ENCODE measurements around the gene NVL. TPM values are rescaled to one million over a fixed set of nuclear protein-coding genes. Genes with fewer than 3 reads are reported as not detected.

Gene NVL
- total RNA-seq = 10 to 100 TPM; 44.1 to 52.7 TPM

DNA sequence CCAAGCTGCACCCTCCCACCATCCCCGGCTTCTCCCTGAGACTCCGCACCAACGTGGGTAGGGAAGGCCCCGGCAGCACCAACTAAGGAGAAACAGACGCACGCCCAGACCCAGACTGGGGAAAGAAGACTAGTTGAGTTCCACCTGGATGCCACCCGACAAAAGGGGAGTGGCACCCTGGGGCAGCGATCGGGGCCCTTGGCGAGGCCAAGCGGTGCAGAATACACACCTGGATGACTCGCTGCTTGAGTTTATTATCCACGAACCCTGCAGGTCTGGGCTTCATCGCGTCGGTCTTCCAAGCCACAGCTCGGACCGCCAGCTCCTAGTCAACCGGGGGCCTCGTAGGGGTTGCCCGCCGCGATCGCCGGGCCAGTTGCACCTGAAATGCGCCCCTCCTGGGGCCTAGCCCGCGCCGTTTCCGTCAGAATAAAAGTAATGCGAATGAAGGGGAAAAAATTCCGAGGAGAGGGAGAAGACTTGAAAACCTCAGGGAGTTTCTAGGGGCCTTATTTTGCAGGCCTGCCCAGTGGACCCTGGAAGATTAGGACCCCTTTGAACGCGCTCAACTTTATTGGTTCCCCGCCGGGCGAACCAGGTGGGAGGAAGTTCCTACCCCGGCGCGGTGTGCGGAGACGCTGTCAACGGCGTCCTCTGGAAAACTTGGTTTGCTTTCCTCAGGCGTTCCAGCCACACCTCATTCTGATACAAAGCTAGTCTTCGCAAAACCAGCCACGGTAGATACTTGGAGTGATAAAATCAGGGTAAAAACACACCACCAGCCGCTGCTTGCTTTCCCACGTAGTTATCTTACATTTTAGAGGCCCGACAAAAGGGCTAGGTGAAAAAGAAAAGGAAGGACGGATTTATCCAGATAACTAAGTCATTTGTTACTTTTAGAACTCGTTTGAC is at the start of gene NVL:
Gene NVL, minus strand, starts transcription at position 331 of the 912 bp plus-strand sequence. Its CDS starts 45 bp downstream, at position 286.
- POLR2A ChIA-PET = interaction anchor here (0.5 to 1.7 kb wide), 12 partner anchors 11 to 336 kb away, joined by 3 to 8 read pairs (median 3); partner anchors contain the start of genes DEGS1 and FBXO28
- Mint-ChIP-seq H3K27me3 (no peaks in the 10 kb centered on the region), H3K4me3 (peak within 1 kb of the TSS; percentile 97), H3K27ac (peak within 1 kb of the TSS; percentile 95), H3K9me3 (no peaks in the 10 kb centered on the region), H3K36me3 (peaks cover 4% of the 10 kb centered on the region), H3K4me1 (peaks cover 41% of the 10 kb centered on the region)
- ATAC-seq (ENCODE audit: low read depth) (peak; percentile 78), DNase-seq (peak; percentile 85)

DNA sequence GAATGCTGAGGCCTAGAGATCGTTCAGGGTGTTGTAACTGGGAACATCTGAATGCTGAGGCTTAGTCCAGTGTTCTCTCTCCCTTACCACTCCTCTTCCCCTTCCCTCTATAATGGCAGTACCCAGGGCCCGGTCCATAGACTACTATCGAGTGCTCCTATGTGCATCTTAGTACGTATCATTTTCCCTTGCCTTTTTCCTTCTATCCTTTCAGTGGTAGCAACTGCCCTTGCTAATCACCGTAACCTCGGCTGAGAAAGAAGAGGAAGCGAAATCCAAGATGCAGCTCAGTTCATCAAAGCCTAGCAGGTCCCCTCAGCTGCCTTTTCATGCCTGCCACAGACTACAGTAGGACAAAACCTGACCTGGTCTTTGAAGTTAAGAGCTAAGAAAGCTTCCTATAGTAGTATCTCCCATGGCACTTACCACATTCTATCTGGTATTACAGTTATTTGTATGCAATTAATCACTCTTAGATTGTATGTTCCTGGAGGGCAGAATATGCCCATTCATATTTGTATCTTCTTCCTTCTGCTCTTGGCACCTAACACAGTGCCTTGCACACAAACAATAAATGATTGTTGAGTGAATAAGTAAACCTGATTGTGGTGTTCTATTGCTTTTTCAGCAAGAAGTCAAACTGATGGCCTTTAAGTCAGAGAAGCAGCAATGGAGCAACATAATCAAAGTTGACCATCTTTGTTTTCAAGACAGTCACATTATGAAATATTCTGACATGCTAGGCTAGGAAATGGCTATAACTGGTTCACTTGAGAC is 49.1 kb upstream of the NVL start:
- peaks cover 52% of the 10 kb centered on the region for H3K36me3 Mint-ChIP-seq
- H3K9me3 Mint-ChIP-seq = no peaks in the 10 kb centered on the region
- peak overlapping the region; percentile 74 for H3K27ac Mint-ChIP-seq
- ATAC-seq (ENCODE audit: low read depth) (no peak), DNase-seq (no peak)
- peak overlapping the region; percentile 57 for H3K4me3 Mint-ChIP-seq
- no peaks in the 10 kb centered on the region for H3K27me3 Mint-ChIP-seq
- peaks cover 81% of the 10 kb centered on the region for H3K4me1 Mint-ChIP-seq
- POLR2A ChIA-PET = interaction anchor here (1.5 to 2.7 kb wide), 2 partner anchors 12 to 21 kb away, joined by 6 to 11 read pairs; partner anchors contain the start of gene CNIH4

DNA sequence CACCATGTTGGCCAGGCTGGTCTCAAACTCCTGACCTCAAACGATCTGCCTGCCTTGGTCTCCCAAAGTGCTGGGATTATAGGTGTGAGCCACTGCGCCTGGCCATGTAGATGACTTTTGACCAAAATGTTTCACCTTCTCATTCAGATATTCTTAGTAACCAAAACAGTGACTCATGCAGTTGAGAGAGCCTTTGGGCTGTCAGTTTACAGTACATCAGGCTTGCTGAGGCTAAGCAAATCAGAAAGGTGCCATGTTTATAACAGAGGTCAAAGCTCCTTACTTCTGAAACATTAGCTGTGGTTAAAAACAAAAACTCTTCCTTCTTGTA is 47.7 kb upstream of the NVL start:
- POLR2A ChIA-PET = interaction anchor here (0.8 to 3.7 kb wide), 6 partner anchors 14 to 195 kb away, joined by 3 to 28 read pairs (median 4); partner anchors contain the start of genes CNIH4 and DEGS1
- peaks cover 61% of the 10 kb centered on the region for H3K36me3 Mint-ChIP-seq
- peaks cover 82% of the 10 kb centered on the region for H3K4me1 Mint-ChIP-seq
- H3K27ac Mint-ChIP-seq = peak overlapping the region; percentile 90
- ATAC-seq (ENCODE audit: low read depth) (peak; percentile 53), DNase-seq (no peak)
- no peaks in the 10 kb centered on the region for H3K27me3 Mint-ChIP-seq
- H3K9me3 Mint-ChIP-seq = no peaks in the 10 kb centered on the region
- H3K4me3 Mint-ChIP-seq = peak overlapping the region; percentile 43

DNA sequence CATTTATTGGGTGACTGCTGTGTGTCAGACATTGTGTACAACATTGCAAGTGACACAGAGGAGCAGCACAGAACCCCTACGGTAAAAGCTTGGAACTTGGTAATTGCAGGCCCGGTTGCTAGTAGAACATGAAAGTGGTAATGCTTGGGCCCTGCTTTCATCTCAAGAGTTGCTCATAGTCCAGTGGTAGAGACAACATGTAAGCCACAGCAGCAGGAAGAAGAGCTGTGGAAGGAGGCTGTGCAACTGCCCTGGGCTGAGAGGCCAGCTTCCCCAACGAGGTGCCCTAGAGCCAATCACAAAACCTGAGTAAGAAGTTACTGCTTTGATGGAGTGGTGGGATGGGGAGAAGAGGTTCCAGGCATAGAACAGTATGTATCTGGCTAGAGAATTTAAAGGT is 45.1 kb upstream of the NVL start:
- peak overlapping the region; percentile 61 for H3K27ac Mint-ChIP-seq

DNA sequence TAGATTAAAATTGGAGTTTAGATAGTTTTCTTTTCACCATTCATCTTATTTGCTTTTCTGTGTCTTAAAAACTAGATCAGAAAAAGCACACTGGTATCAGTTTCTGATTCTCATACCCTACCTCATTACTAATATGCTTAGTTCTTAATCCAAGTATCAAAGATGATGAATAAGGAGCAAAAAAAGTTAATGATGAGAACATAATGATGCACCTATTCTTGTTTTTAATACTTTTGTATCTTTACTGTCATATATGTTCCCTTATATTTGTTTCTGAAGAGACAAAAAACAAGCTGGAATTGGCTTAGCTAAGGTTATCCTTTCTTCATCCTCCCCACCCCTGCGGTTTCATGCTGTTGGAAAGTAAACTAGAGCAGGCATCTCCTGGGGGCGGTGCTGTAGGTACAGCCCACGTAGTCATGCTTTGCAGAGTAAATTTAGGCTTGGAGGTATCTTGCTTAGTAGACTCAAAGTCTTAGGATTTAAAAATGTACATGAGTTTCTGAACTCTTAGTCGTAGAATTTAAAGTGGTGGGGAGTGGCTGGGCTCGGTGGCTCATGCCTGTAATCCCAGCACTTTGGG is 43.1 kb upstream of the NVL start:
- H3K27ac Mint-ChIP-seq = no peak overlapping the region

More for the DNA sequence above, 45.1 kb upstream of the NVL start:
- DNase-seq (no peak), ATAC-seq (ENCODE audit: low read depth) (peak; percentile 44)
- H3K4me3 Mint-ChIP-seq = peak overlapping the region; percentile 21
- POLR2A ChIA-PET = interaction anchor here (0.8 to 3.7 kb wide), 2 partner anchors 18 to 20 kb away, joined by 3 to 28 read pairs; partner anchors contain the start of gene CNIH4
- no peaks in the 10 kb centered on the region for H3K9me3 Mint-ChIP-seq
- H3K27me3 Mint-ChIP-seq = no peaks in the 10 kb centered on the region
- H3K36me3 Mint-ChIP-seq = peaks cover 70% of the 10 kb centered on the region
- peaks cover 66% of the 10 kb centered on the region for H3K4me1 Mint-ChIP-seq

DNA sequence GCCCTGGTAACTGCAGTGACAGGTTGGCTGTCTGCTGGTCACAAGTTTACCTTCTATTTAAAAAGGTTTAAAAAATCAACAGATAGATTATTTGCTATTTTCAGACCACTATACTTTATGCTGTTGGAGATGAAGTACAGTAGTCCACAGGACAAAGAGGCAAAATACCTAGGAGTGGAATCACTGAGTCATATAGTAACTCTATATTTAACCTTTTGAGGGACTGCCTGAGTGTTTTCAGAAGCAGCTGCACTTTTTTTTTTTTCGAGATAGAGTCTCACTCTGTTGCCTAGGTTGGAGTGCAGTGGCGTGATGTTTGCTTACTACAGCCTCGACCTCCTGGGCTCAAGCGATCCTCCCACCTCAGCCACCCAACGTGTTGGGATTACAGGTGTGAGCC is 38.4 kb upstream of the NVL start:
- Mint-ChIP-seq H3K27ac (no peak overlapping the region), H3K4me3 (no peak overlapping the region), H3K27me3 (no peaks in the 10 kb centered on the region), H3K9me3 (no peaks in the 10 kb centered on the region), H3K36me3 (peaks cover 65% of the 10 kb centered on the region), H3K4me1 (peaks cover 22% of the 10 kb centered on the region)
- DNase-seq = no peak
- POLR2A ChIA-PET = interaction anchor here (0.6 kb wide), 1 partner anchor 25 kb away, joined by 3 read pairs; no protein-coding TSS in a partner anchor
- no peak for ATAC-seq (ENCODE audit: low read depth)

More for the DNA sequence above, 43.1 kb upstream of the NVL start:
- Mint-ChIP-seq H3K36me3 (peaks cover 74% of the 10 kb centered on the region), H3K4me1 (peaks cover 50% of the 10 kb centered on the region), H3K27me3 (no peaks in the 10 kb centered on the region), H3K4me3 (no peak overlapping the region), H3K9me3 (no peaks in the 10 kb centered on the region)
- POLR2A ChIA-PET = interaction anchor here (1.5 kb wide), 1 partner anchor 14 kb away, joined by 6 read pairs; no protein-coding TSS in a partner anchor
- DNase-seq (no peak), ATAC-seq (ENCODE audit: low read depth) (no peak)

DNA sequence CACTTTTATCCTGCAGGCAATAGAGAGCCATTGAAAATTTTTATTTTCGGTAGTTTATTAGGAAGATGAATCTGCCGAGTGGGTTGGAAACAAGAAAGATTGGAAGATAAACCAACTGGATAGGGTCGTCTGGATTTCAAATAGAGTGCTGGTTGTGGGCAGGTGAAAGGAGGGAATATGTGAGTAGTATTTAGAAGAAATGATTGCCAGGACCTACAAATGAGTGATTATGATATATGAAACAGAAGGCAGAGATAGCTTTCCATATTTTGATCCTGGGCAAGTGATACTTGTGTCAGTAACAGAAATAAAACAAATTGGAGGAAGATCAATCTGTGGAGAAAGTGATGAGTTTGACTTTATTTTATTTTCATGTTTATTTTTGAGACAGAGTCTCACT is 29.2 kb upstream of the NVL start:
- peaks cover 31% of the 10 kb centered on the region for H3K36me3 Mint-ChIP-seq
- H3K4me1 Mint-ChIP-seq = peaks cover 35% of the 10 kb centered on the region
- no peaks in the 10 kb centered on the region for H3K9me3 Mint-ChIP-seq
- peak overlapping the region; percentile 15 for H3K4me3 Mint-ChIP-seq
- POLR2A ChIA-PET = interaction anchor here (2.6 kb wide), 1 partner anchor 75 kb away, joined by 17 read pairs; the partner anchor contains the start of gene WDR26
- DNase-seq = no peak
- ATAC-seq (ENCODE audit: low read depth) = no peak
- H3K27me3 Mint-ChIP-seq = no peaks in the 10 kb centered on the region
- no peak overlapping the region for H3K27ac Mint-ChIP-seq

DNA sequence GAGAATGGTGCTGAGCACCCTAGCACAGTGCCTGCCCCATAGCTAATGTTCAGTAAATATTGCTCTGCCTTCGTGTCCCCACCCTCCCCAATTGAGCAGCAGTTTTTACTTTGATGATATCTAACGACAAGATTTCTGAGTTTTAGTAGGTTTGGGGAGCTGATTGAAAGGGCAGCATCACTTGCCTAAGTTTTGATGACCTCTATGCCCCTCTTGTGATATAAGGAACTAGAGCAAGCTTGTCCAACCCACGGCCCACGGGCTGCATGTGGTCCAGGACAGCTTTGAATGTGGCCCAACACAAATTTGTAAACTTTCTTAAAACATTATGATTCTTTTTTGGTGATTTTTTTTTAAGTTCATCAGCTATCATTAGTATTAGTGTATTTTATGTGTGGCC is 28.3 kb upstream of the NVL start:
- H3K4me3 Mint-ChIP-seq = peak overlapping the region; percentile 88
- no peak for ATAC-seq (ENCODE audit: low read depth)
- peaks cover 24% of the 10 kb centered on the region for H3K36me3 Mint-ChIP-seq
- no peak for DNase-seq
- POLR2A ChIA-PET = interaction anchor here (0.6 to 3.1 kb wide), 6 partner anchors 18 to 1721 kb away, joined by 3 to 28 read pairs (median 7); partner anchors contain the start of gene WDR26
- H3K9me3 Mint-ChIP-seq = no peaks in the 10 kb centered on the region
- no peaks in the 10 kb centered on the region for H3K27me3 Mint-ChIP-seq
- peaks cover 38% of the 10 kb centered on the region for H3K4me1 Mint-ChIP-seq
- H3K27ac Mint-ChIP-seq = no peak overlapping the region

DNA sequence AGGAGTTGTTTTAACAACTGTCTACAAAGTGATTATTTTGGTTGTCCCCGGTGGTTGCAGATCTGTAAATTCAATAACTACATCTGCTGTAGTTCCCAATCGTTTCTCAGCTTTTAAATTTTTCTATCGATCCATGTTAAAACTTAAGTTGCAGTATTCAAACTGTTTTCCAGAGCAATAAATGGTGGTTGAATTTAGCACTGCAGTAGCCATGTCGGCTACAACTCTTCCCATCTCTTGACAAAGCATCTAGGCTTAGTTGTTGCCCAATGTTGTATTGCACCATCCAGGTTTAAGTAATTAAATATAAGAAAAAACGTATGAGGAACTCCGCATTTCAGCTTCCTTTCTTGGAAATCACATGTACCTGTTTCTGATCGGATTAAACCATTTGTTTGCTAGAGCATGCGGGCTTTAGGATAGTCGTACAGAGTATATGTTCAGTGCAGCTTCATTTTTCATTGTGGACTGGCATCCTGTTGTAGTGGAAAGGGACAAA is 27.7 kb upstream of the NVL start:
- no peak for ATAC-seq (ENCODE audit: low read depth)
- POLR2A ChIA-PET = interaction anchor here (0.6 to 3.1 kb wide), 7 partner anchors 19 to 1721 kb away, joined by 3 to 28 read pairs (median 6); partner anchors contain the start of gene WDR26
- peak overlapping the region; percentile 83 for H3K27ac Mint-ChIP-seq
- no peaks in the 10 kb centered on the region for H3K27me3 Mint-ChIP-seq
- peaks cover 36% of the 10 kb centered on the region for H3K4me1 Mint-ChIP-seq
- no peak for DNase-seq
- no peaks in the 10 kb centered on the region for H3K9me3 Mint-ChIP-seq
- H3K4me3 Mint-ChIP-seq = peak overlapping the region; percentile 88
- peaks cover 19% of the 10 kb centered on the region for H3K36me3 Mint-ChIP-seq

DNA sequence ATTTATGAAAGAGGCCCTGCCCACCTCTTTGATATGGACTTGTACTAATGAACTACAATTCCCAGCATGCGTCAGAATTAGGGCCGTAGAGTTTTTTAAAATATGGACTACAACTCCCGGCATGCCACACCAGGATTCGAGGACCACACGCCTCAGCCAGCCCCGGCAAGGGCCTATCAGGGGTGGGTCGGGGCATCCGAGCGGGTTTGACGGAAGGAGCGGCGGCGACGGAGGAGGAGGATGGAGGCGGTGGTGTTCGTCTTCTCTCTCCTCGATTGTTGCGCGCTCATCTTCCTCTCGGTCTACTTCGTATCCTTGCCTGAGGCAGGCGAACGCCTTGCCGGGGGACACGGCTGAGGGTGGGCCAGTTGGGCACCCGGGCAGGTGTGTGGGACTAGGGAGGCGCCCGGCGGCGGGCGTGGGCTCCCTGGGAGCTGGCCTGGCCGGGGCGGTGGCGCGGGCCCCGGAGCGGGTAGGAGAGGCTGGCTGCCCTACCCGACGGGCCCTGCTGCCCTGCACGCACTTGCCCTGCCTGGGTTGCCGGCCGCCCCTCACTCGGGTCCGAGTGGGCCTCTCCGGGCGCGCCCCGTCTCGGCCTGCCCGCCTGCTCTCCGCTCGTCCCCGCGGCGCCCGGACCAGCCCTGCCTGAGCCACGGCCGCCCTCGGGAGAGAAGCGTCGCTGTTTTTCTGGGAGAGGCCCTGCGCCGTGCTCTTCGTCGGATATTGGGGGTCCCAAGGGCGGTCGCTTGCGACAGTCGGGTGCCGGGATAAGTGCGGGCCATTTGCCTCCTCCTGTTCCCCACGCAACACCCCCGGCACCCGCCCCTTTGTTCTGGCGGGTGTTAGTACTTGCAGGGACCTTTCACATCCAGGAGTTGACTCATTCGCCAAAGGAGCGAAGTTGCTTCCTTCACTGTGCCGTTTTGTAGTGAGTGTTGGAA is 27.0 kb upstream of the NVL start, which contains the start of gene CNIH4:
Gene CNIH4, plus strand, starts transcription at position 195 of the 941 bp plus-strand sequence. Its CDS starts 46 bp downstream, at position 241.
- peak; percentile 88 for DNase-seq
- H3K27ac Mint-ChIP-seq = peak within 1 kb of the TSS; percentile 86
- ATAC-seq (ENCODE audit: low read depth) = peak; percentile 99
- POLR2A ChIA-PET = interaction anchor here (0.6 to 3.1 kb wide), 11 partner anchors 8 to 243 kb away, joined by 3 to 28 read pairs (median 4); partner anchors contain the start of genes FBXO28 and WDR26
- peaks cover 12% of the 10 kb centered on the region for H3K36me3 Mint-ChIP-seq
- peaks cover 34% of the 10 kb centered on the region for H3K4me1 Mint-ChIP-seq
- H3K4me3 Mint-ChIP-seq = peak within 1 kb of the TSS; percentile 88
- H3K9me3 Mint-ChIP-seq = no peaks in the 10 kb centered on the region
- no peaks in the 10 kb centered on the region for H3K27me3 Mint-ChIP-seq

DNA sequence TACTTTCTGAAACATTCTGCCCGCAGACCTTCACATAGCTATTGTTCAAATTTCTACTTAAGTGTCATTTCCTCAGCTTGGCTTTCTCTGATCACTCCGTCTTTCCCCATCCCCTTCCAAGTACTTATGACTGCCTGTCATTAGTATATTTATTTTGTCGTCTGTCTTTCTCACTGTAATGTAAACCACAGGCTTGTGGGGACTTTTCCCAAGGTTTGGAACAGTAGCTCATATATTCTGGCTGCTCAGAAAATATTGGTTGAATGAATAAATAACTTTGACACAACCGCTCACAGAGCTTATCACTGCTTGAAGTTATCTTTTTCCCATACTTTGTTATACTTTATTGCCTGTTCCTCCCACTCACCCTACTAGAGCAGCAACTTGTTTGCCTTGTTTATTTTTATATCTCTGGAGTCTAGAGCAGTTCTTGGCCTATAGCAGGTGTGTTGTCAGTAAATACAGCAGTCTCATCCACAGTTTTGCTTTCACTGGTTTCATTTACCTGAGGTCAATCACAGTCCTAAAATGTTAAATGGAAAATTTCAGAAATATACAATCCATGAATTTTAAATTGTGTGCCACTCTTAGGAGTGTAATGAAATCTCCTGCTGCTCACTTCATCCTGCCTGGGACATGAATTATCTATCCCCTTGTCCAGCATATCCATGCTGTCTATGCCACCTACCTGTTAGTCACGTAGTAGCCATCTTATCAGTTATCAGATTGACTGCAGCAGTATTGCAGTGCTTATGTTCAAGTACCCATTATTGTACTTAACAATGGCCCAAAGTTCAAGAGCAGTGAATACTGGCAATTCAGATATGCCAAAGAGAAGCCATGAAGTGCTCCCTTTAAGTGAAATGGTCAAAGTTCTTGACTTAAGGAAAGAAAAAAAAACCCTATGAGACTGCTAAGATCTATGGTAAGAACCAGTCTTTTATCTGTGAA is 24.3 kb upstream of the NVL start:
- POLR2A ChIA-PET = no interaction called here
- DNase-seq = no peak
- H3K27ac Mint-ChIP-seq = peak overlapping the region; percentile 57
- H3K4me3 Mint-ChIP-seq = peak overlapping the region; percentile 2
- peaks cover 8% of the 10 kb centered on the region for H3K36me3 Mint-ChIP-seq
- H3K27me3 Mint-ChIP-seq = no peaks in the 10 kb centered on the region
- H3K4me1 Mint-ChIP-seq = peaks cover 30% of the 10 kb centered on the region
- no peaks in the 10 kb centered on the region for H3K9me3 Mint-ChIP-seq
- no peak for ATAC-seq (ENCODE audit: low read depth)
